B cell (primary cell): ENCODE measurements around the gene KIRREL3. TPM values are rescaled to one million over a fixed set of nuclear protein-coding genes. Genes with fewer than 3 reads are reported as not detected.
"Not testable (repeated sequence)": the region's sequence is repeated elsewhere in the genome, so short reads cannot be mapped to it uniquely, and the experiment has no call there.

Source experiments
- ATAC-seq: fragments of 200-7000 bp; cut with Tn5 transposase; one replicate; pipeline ENCODE4 v1.10.0; 2021; ENCODE audit warnings: low read depth, mild to moderate bottlenecking, moderate number of reproducible peaks, moderate library complexity
- CTCF ChIA-PET: fragments of 350-600 bp; sonication (Branson Sonifier 250); formaldehyde crosslinking; loops from one replicate; lab custom pipeline; 2021; ENCODE audit warnings: antibody characterized with exemption, inconsistent platforms; lab: Charles Lee
- POLR2A ChIA-PET: fragments of 350-600 bp; sonication (Branson Sonifier 250); formaldehyde crosslinking; loops from one replicate; lab custom pipeline; 2021; ENCODE audit warnings: antibody characterized with exemption; lab: Charles Lee
- DNase-seq: peaks from one replicate; pipeline ENCODE4 v3.0.0; 2013
- H2AFZ ChIP-seq: 2 replicates; pipeline ENCODE4 v1.6.1; 2012; ENCODE audit warnings: mild to moderate bottlenecking, low read depth, low read length; ENCODE audit not compliant: insufficient read depth, poor library complexity, severe bottlenecking
- H3K27ac ChIP-seq, 2 donors: 1 replicate in 1 of 2; 2 replicates in 1 of 2; pipeline ENCODE4 v1.5.1; 2012 to 2013; ENCODE audit warnings: low read length in 2 of 2, mild to moderate bottlenecking in 2 of 2, moderate library complexity in 1 of 2
- H3K27me3 ChIP-seq, 4 experiments: fragments of 200-600 bp in 1 of 4; sonication (generic) in 1 of 4; replicated peaks in 1 of 4; 1 replicate in 2 of 4; 2 replicates in 2 of 4; pipeline versions ENCODE4 v1.6.1 to v1.7.0; 2013 to 2016; ENCODE audit warnings: low read length in 3 of 4, mild to moderate bottlenecking in 2 of 4, mixed read lengths in 1 of 4, moderate library complexity in 1 of 4; ENCODE audit not compliant: insufficient read depth in 4 of 4, control insufficient read depth in 3 of 4; ENCODE audit errors: control extremely low read depth in 1 of 4
- H3K36me3 ChIP-seq, 2 experiments: replicated peaks in 1 of 2; 1 replicate in 1 of 2; 2 replicates in 1 of 2; pipeline versions ENCODE4 v1.6.1 to v1.7.1; 2013; ENCODE audit warnings: low read length in 1 of 2; ENCODE audit not compliant: insufficient read depth in 2 of 2, control insufficient read depth in 1 of 2; ENCODE audit errors: control extremely low read depth in 1 of 2, extremely low read depth in 1 of 2
- H3K4me1 ChIP-seq, 2 donors: fragments of 200-600 bp in 1 of 2; sonication (generic) in 1 of 2; 1 replicate in 1 of 2; 2 replicates in 1 of 2; pipeline versions ENCODE4 v1.5.1 to v1.6.1; 2013 to 2017; ENCODE audit warnings: low read length in 2 of 2; ENCODE audit not compliant: control insufficient read depth in 2 of 2, insufficient read depth in 2 of 2
- H3K4me2 ChIP-seq: replicated peaks from 2 replicates; pipeline ENCODE3; 2012; ENCODE audit warnings: mild to moderate bottlenecking, low read depth, low read length; ENCODE audit not compliant: poor library complexity, severe bottlenecking
- H3K4me3 ChIP-seq, 5 experiments: fragments of 200-600 bp in 1 of 5; sonication (generic) in 1 of 5; 1 replicate in 3 of 5; 2 replicates in 2 of 5; pipeline versions ENCODE4 v1.5.1 to v1.7.0; 2011 to 2016; ENCODE audit warnings: low read length in 4 of 5, mild to moderate bottlenecking in 4 of 5, low read depth in 2 of 5, control low read depth in 1 of 5, moderate library complexity in 1 of 5; ENCODE audit not compliant: insufficient read depth in 1 of 5; ENCODE audit errors: control extremely low read depth in 1 of 5, extremely low read depth in 1 of 5
- H3K79me2 ChIP-seq: fragments of 200-600 bp; sonication (generic); one replicate; pipeline ENCODE4 v1.6.0; 2016; ENCODE audit warnings: low read length; ENCODE audit not compliant: control insufficient read depth, insufficient read depth
- H3K9ac ChIP-seq: fragments of 200-600 bp; sonication (generic); 2 replicates; pipeline ENCODE4 v1.6.1; 2017; ENCODE audit warnings: mild to moderate bottlenecking, low read length, moderate library complexity
- H3K9me3 ChIP-seq, 3 donors: one replicate each; pipeline versions ENCODE4 v1.6.1 to v1.7.1; 2013; ENCODE audit warnings: low read length in 2 of 3; ENCODE audit not compliant: control insufficient read depth in 2 of 3, insufficient read depth in 1 of 3; ENCODE audit errors: control extremely low read depth in 1 of 3
- H4K20me1 ChIP-seq: 2 replicates; pipeline ENCODE4 v1.6.0; 2012; ENCODE audit warnings: mild to moderate bottlenecking, low read length; ENCODE audit not compliant: insufficient read depth, control insufficient read depth, poor library complexity, severe bottlenecking
- H3K27ac Mint-ChIP-seq: one replicate; pipeline ENCODE4 v1.8.0; 2021; ENCODE audit warnings: mixed read lengths
- H3K27me3 Mint-ChIP-seq: one replicate; pipeline ENCODE4 v1.8.0; 2021; ENCODE audit warnings: mixed read lengths
- H3K4me1 Mint-ChIP-seq: one replicate; pipeline ENCODE4 v1.8.0; 2021; ENCODE audit warnings: mixed read lengths
- H3K4me3 Mint-ChIP-seq: one replicate; pipeline ENCODE4 v1.8.0; 2021; ENCODE audit warnings: mixed read lengths
- H3K9me3 Mint-ChIP-seq: one replicate; pipeline ENCODE4 v1.8.0; 2022; ENCODE audit warnings: mixed read lengths; ENCODE audit not compliant: insufficient read depth
- EZH2 ChIP-seq: IDR thresholded peaks from 2 replicates; pipeline ENCODE4 v1.6.1; 2012; ENCODE audit warnings: borderline replicate concordance, low read depth, mild to moderate bottlenecking, moderate library complexity, low read length; ENCODE audit not compliant: insufficient read depth, poor library complexity, severe bottlenecking
- WGBS: methylation state at CpG from one replicate; pipeline ENCODE4 v1.1.5; 2013; ENCODE audit warnings: missing lambda C conversion rate; ENCODE audit not compliant: insufficient coverage; 5-methylcytosine and 5-hydroxymethylcytosine counted together
- intact Hi-C: fragments of 100-400 bp; cut with micrococcal nuclease; formaldehyde crosslinking; loops from one replicate; pipeline ENCODE4 v1.10.0; 2022
- polyA plus RNA-seq: library from polyadenylated mRNA; depleted of rRNA; stranded (reverse); fragments of >200 nt; gene quantifications from 2 replicates; pipeline ENCODE4 v1.2.3, GENCODE V29; 2012
- total RNA-seq, 2 donors: library from RNA; stranded (reverse); fragments of 120-200 nt in 1 of 2; gene quantifications; 1 replicate in 1 of 2; 2 replicates in 1 of 2; pipeline versions ENCODE4 v1.2.3 to v1.2.4, GENCODE V29; 2013 to 2022
- TF ChIP-seq, protein P1 (sequence below): fragments of 200-600 bp; IDR thresholded peaks from one replicate; pipeline ENCODE4 v1.8.0; 2022; ENCODE audit warnings: antibody characterized with exemption, mild to moderate bottlenecking

KIRREL3 gene
- total and polyA plus RNA-seq, 2 donors (not counting 1 experiment from before 2014, with no cell fraction given), result not detected

DNA sequence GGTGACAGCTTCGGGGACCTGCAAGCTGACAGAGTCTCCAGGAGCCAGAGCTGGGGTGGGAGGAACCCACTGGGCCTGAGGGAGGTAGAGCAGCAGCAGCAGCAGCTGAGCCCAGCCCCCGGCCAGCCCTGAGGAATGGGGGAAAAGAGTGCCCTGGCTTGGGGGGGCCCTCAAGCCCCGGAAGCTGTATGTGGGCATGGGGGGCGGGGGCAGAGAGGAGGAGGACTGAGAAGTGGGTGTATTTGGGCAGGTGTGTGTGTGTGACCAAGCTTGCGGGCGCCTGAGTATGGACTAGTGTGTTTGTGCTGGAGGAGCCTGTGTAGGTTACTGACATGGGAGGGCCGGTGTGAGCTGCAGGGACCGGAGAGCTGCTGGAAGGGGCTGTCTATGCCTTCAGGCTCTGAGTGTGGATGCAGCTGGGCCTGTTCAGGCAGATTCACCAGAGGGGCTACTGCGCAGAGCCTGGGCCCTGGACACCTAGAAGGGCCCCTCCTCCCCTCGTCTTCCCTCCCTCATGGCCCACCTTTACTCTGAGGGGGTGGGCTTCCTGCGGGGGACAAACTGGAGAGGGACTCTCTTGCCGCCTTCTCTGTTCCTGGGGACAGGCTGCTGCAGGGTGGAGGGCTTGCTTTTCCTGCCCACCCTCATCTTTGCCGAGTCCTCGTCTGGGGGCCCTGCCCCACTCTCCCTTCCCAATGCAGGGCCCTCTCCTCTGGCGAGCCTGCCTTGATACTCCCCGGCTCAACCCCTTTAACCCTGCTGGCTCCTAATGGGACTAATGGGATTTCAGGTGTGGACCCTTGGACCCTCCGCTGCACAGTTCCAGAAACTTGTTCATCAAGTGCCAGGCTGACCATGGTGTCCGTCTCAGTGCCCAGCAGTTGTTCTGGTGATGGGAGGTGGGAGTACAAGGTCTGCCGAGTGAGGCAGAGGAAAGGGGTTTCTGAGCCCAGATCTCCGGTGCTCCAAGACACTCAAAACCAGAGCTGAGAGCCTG, 616.9 kb downstream of the KIRREL3 start:
- H3K27ac ChIP-seq, result no peak overlapping the region
- H3K4me3 ChIP-seq, result no peak overlapping the region
- CTCF ChIA-PET, result no interaction called here
- no peak overlapping the region for H3K4me3 Mint-ChIP-seq
- no peak overlapping the region for H3K9ac ChIP-seq
- no peak overlapping the region for H2AFZ ChIP-seq
- H4K20me1 ChIP-seq, result no peaks in the 10 kb centered on the region
- H3K4me1 ChIP-seq, result no peaks in the 10 kb centered on the region
- ATAC-seq (no peak), DNase-seq (no peak)
- no peaks in the 10 kb centered on the region for H3K27me3 ChIP-seq
- H3K9me3 Mint-ChIP-seq, result no peaks in the 10 kb centered on the region
- no peaks in the 10 kb centered on the region for H3K27me3 Mint-ChIP-seq
- intact Hi-C loops, result no loop called here
- WGBS, result 83% methylated on average over 18 of the region's 20 CpGs
- H3K9me3 ChIP-seq, result no peaks in the 10 kb centered on the region
- no peaks in the 10 kb centered on the region for H3K79me2 ChIP-seq
- H3K27ac Mint-ChIP-seq, result no peak overlapping the region
- no peaks in the 10 kb centered on the region for H3K36me3 ChIP-seq
- TF ChIP-seq, protein P1, sequence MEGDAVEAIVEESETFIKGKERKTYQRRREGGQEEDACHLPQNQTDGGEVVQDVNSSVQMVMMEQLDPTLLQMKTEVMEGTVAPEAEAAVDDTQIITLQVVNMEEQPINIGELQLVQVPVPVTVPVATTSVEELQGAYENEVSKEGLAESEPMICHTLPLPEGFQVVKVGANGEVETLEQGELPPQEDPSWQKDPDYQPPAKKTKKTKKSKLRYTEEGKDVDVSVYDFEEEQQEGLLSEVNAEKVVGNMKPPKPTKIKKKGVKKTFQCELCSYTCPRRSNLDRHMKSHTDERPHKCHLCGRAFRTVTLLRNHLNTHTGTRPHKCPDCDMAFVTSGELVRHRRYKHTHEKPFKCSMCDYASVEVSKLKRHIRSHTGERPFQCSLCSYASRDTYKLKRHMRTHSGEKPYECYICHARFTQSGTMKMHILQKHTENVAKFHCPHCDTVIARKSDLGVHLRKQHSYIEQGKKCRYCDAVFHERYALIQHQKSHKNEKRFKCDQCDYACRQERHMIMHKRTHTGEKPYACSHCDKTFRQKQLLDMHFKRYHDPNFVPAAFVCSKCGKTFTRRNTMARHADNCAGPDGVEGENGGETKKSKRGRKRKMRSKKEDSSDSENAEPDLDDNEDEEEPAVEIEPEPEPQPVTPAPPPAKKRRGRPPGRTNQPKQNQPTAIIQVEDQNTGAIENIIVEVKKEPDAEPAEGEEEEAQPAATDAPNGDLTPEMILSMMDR, result no peak
- no peak for TF ChIP-seq EZH2
- H3K4me1 Mint-ChIP-seq, result no peaks in the 10 kb centered on the region
- POLR2A ChIA-PET, result no interaction called here
- H3K4me2 ChIP-seq, result no peak overlapping the region

DNA sequence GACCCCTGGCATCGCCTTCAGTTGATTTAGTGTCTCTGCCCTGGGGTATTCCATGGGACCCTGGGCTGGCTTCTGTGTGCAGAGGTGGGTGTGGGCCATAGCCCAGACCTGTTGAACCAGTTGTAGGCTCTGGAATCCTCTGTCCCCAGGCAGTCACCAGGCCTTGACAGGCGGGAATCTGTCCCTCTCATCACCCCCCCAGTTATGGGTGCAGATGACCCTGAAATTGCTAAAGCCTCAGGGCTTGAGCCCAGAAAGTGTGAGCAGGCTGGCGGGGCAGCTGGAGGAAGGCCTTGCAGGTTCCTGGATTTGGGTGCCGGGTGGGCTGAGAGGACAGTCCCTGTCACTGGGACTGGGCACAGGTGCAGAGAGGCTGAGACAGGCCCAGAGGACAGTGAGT, 617.9 kb downstream of the KIRREL3 start:
- H3K9me3 ChIP-seq, H3K9ac ChIP-seq, H3K4me3 ChIP-seq, H3K27ac ChIP-seq, ATAC-seq, H3K36me3 ChIP-seq, H3K27me3 ChIP-seq, H3K4me2 ChIP-seq, DNase-seq, CTCF ChIA-PET, H3K79me2 ChIP-seq, H3K9me3 Mint-ChIP-seq, intact Hi-C loops, H3K27ac Mint-ChIP-seq, POLR2A ChIA-PET, H3K4me1 Mint-ChIP-seq, H3K4me3 Mint-ChIP-seq, H3K4me1 ChIP-seq, H4K20me1 ChIP-seq, H2AFZ ChIP-seq, H3K27me3 Mint-ChIP-seq: not testable (repeated sequence)
- no CpG with 5 or more reads among the region's 4 CpGs for WGBS

DNA sequence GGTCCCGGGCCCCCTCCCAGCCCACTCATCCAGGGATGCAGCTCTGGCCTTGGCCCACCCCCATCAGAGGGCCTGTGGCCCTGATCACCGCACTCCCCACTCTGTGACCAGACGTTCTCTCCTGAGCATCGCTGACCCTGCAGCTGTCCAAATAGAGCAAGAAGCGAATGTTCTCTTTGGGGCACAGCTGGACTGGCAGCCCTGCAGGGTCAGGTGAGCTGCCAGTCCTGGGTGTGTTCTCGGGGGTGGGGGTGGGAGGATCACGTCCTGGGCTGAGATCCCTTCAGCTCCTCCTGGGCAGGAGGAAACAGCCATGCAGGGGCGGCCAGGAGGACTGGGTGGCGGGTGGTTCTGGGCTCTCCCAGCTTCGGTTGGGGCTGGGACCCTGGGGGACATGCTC, 618.6 kb downstream of the KIRREL3 start:
- H3K27me3 Mint-ChIP-seq, H3K36me3 ChIP-seq, H4K20me1 ChIP-seq, H3K27ac ChIP-seq, ATAC-seq, H3K9ac ChIP-seq, H3K4me1 ChIP-seq, H3K79me2 ChIP-seq, H3K9me3 Mint-ChIP-seq, POLR2A ChIA-PET, DNase-seq, intact Hi-C loops, H3K4me2 ChIP-seq, H3K27me3 ChIP-seq, H3K9me3 ChIP-seq, H3K27ac Mint-ChIP-seq, H3K4me3 Mint-ChIP-seq, H3K4me3 ChIP-seq, H2AFZ ChIP-seq, CTCF ChIA-PET, H3K4me1 Mint-ChIP-seq: not testable (repeated sequence)
- WGBS, result no CpG with 5 or more reads among the region's 10 CpGs
